HCT116 (cell line): ENCODE results near the gene RHD. TPM values are rescaled to one million over a fixed set of nuclear protein-coding genes. Genes with fewer than 3 reads are reported as not detected.
"Not testable (repeated sequence)": the region's sequence is repeated elsewhere in the genome, so short reads cannot be mapped to it uniquely, and the experiment has no call there.

Experiments used
- ATAC-seq: fragments of 200-7000 bp; cut with Tn5 transposase; 2 replicates; pipeline ENCODE4 v1.9.1; 2020; ENCODE audit warnings: mild to moderate bottlenecking, moderate library complexity
- BruUV-seq: library from RNA; stranded (reverse); fragments of 400-500 nt; replicated peaks from 2 replicates; lab custom pipeline; 2021; lab: Mats Ljungman, UMichigan
- CTCF ChIA-PET: fragments of 300-600 bp; sonication (Branson Sonifier 250); formaldehyde crosslinking; loops from one replicate; lab custom pipeline; 2021; ENCODE audit warnings: antibody characterized with exemption; lab: Charles Lee
- POLR2A ChIA-PET: fragments of 300-600, 350-600 bp; sonication (Branson Sonifier 250); formaldehyde crosslinking; loops from one replicate; lab custom pipeline; 2021; ENCODE audit warnings: antibody characterized with exemption; lab: Charles Lee
- RAD21 ChIA-PET, 2 experiments: fragments of 300-600 bp; sonication (Branson Sonifier 250); formaldehyde crosslinking; loops; one replicate each; lab custom pipeline; 2023; ENCODE audit warnings: low total read pairs in 2 of 2; ENCODE audit not compliant: uncharacterized antibody in 2 of 2, unreplicated experiment in 2 of 2, low non-redundant PET in 1 of 2; lab: Charles Lee
- DNase-seq: peaks from one replicate; pipeline ENCODE4 v3.0.0-alpha.2; 2010; ENCODE audit warnings: low read depth, low spot score
- H2AFZ ChIP-seq: fragments of 200-600 bp; shearing (Covaris generic), sonication (generic); 2 replicates; pipeline ENCODE4 v1.6.1; 2017; ENCODE audit warnings: low read depth, mixed run types, mixed read lengths, antibody characterized with exemption, low read length; ENCODE audit not compliant: poor library complexity, severe bottlenecking
- H3K27ac ChIP-seq: 2 replicates; pipeline ENCODE4 v1.5.1; 2012; ENCODE audit warnings: low read depth, low read length
- H3K27me3 ChIP-seq: fragments of 200-600 bp; sonication (generic); 2 replicates; pipeline ENCODE4 v1.6.1; 2016; ENCODE audit warnings: mixed run types, low read length, mixed read lengths; ENCODE audit not compliant: insufficient read depth
- H3K36me3 ChIP-seq, 2 experiments: fragments of 200-500 bp in 1 of 2; fragments of 200-600 bp in 1 of 2; sonication (Bioruptor generic) in 1 of 2; sonication (generic) in 1 of 2; 2 replicates each; pipeline versions ENCODE4 v1.5.1 to v1.6.1; 2014 to 2016; ENCODE audit warnings: low read length in 2 of 2, inconsistent platforms in 1 of 2, mixed read lengths in 1 of 2, mixed run types in 1 of 2; ENCODE audit not compliant: insufficient read depth in 2 of 2, control insufficient read depth in 1 of 2
- H3K4me1 ChIP-seq, 2 experiments: fragments of 200-600 bp in 1 of 2; sonication (generic) in 1 of 2; 2 replicates each; pipeline versions ENCODE4 v1.5.1 to v1.6.1; 2012 to 2017; ENCODE audit warnings: low read length in 2 of 2, inconsistent platforms in 1 of 2, mild to moderate bottlenecking in 1 of 2, mixed read lengths in 1 of 2, mixed run types in 1 of 2, moderate library complexity in 1 of 2; ENCODE audit not compliant: insufficient read depth in 2 of 2, control insufficient read depth in 1 of 2
- H3K4me2 ChIP-seq: fragments of 200-600 bp; sonication (generic); 2 replicates; pipeline ENCODE4 v1.6.1; 2017; ENCODE audit warnings: mixed run types, low read length, mixed read lengths
- H3K4me3 ChIP-seq, 2 experiments: fragments of 200-600 bp in 1 of 2; sonication (generic) in 1 of 2; replicated peaks in 1 of 2; 2 replicates each; pipeline ENCODE4 v1.5.1; 2011 to 2016; ENCODE audit warnings: low read length in 2 of 2, control low read depth in 1 of 2, low read depth in 1 of 2, mild to moderate bottlenecking in 1 of 2, mixed read lengths in 1 of 2, mixed run types in 1 of 2
- H3K79me2 ChIP-seq: fragments of 200-600 bp; sonication (generic); 2 replicates; pipeline ENCODE4 v1.6.1; 2017; ENCODE audit warnings: mild to moderate bottlenecking, mixed run types, low read length, moderate library complexity, mixed read lengths; ENCODE audit not compliant: insufficient read depth
- H3K9ac ChIP-seq: fragments of 200-600 bp; sonication (generic); 2 replicates; pipeline ENCODE4 v1.6.1; 2016; ENCODE audit warnings: low read length, mixed read lengths
- H3K9me2 ChIP-seq: fragments of 200-600 bp; sonication (generic), shearing (Covaris generic); 2 replicates; pipeline ENCODE4 v1.6.1; 2017; ENCODE audit warnings: mixed run types, mild to moderate bottlenecking, moderate library complexity; ENCODE audit not compliant: insufficient read depth
- H3K9me3 ChIP-seq, 2 experiments: fragments of 200-500 bp in 1 of 2; fragments of 200-600 bp in 1 of 2; sonication (Bioruptor generic) in 1 of 2; sonication (generic) in 1 of 2; 2 replicates each; pipeline ENCODE4 v1.6.1; 2014 to 2017; ENCODE audit warnings: low read length in 2 of 2, mixed read lengths in 2 of 2, inconsistent platforms in 1 of 2, low read depth in 1 of 2, mild to moderate bottlenecking in 1 of 2, mixed run types in 1 of 2, moderate library complexity in 1 of 2; ENCODE audit not compliant: control insufficient read depth in 1 of 2, insufficient read depth in 1 of 2
- H4K20me1 ChIP-seq: fragments of 200-600 bp; sonication (generic), shearing (Covaris generic); 2 replicates; pipeline ENCODE4 v1.6.1; 2017; ENCODE audit warnings: mixed run types, mild to moderate bottlenecking, moderate library complexity; ENCODE audit not compliant: insufficient read depth
- CTCF ChIP-seq, 3 experiments: fragments of 200-600 bp in 1 of 3; sonication (generic) in 1 of 3; IDR thresholded peaks in 2 of 3; conservative IDR thresholded peaks in 1 of 3; 2 replicates each; pipeline ENCODE4 v1.5.1; 2012 to 2017; ENCODE audit warnings: low read depth in 2 of 3, low read length in 2 of 3, antibody characterized with exemption in 1 of 3, borderline replicate concordance in 1 of 3, control low read depth in 1 of 3, mild to moderate bottlenecking in 1 of 3, mixed read lengths in 1 of 3, mixed run types in 1 of 3, moderate library complexity in 1 of 3; ENCODE audit not compliant: insufficient read depth in 1 of 3
- JUND ChIP-seq: IDR thresholded peaks from 2 replicates; pipeline ENCODE4 v1.6.1; 2012
- RAD21 ChIP-seq: IDR thresholded peaks from 2 replicates; pipeline ENCODE4 v1.6.1; 2012; ENCODE audit warnings: low read depth, mild to moderate bottlenecking
- intact Hi-C: fragments of 100-400 bp; cut with micrococcal nuclease; formaldehyde crosslinking; loops from 2 replicates; pipeline ENCODE4 v1.10.0; 2022
- total RNA-seq: library from RNA; stranded (reverse); gene quantifications from one replicate; pipeline ENCODE4 v1.2.1, GENCODE V29; 2021; ENCODE audit not compliant: unreplicated experiment

The RHD gene
- total RNA-seq, 1 experiment from 2014 or later = not detected

GRCh38 chr1:25369241-25369640 is 96.9 kb downstream of the RHD start:
- Histone ChIP-seq H2AFZ (no peak overlapping the region), H3K9me3 (no peaks in the 10 kb centered on the region), H3K79me2 (no peaks in the 10 kb centered on the region), H3K4me3 (no peak overlapping the region), H3K4me2 (no peak overlapping the region), H3K4me1 (no peaks in the 10 kb centered on the region), H3K9ac (no peak overlapping the region), H3K27me3 (no peaks in the 10 kb centered on the region), H3K9me2 (no peaks in the 10 kb centered on the region), H3K27ac (no peak overlapping the region), H4K20me1 (no peaks in the 10 kb centered on the region), H3K36me3 (no peaks in the 10 kb centered on the region)
- ChIA-PET RAD21 (no interaction called here), CTCF (no interaction called here), POLR2A (no interaction called here)
- no peak for DNase-seq
- BruUV-seq = no TSS peak
- intact Hi-C loops = no loop called here
- TF ChIP-seq RAD21 (peak; percentile 37; the same call in 1 of the 2 replicates), JUND (no peak), CTCF (IDR thresholded peaks at IDR 0.05 in 2 of 3, conservative IDR thresholded peaks at IDR 0.05 in 1 of 3; ENCODE audit: borderline replicate concordance in 1 of 3, insufficient read depth in 1 of 3, low read depth in 2 of 3, low read length in 2 of 3) (0 out of 6 replicates have a peak, but pooled peaks of 1 of the 3 experiments have one; percentile 11)
- ATAC-seq = peak; percentile 47; the same call in 1 of the 2 replicates

GRCh38 chr1:25369691-25370271 is 97.5 kb downstream of the RHD start:
- BruUV-seq, H3K27ac ChIP-seq, H3K9me2 ChIP-seq, POLR2A ChIA-PET, H3K4me2 ChIP-seq, H2AFZ ChIP-seq, intact Hi-C loops, H3K9me3 ChIP-seq, H3K9ac ChIP-seq, H3K27me3 ChIP-seq, RAD21 ChIA-PET, H3K79me2 ChIP-seq, H4K20me1 ChIP-seq, H3K36me3 ChIP-seq, CTCF ChIA-PET, ATAC-seq, H3K4me1 ChIP-seq, DNase-seq, H3K4me3 ChIP-seq: not testable (repeated sequence)

GRCh38 chr1:25371757-25372156 is 99.4 kb downstream of the RHD start:
- RAD21 ChIA-PET, POLR2A ChIA-PET, H3K27me3 ChIP-seq, H3K27ac ChIP-seq, H3K4me1 ChIP-seq, CTCF ChIA-PET, H3K4me3 ChIP-seq, intact Hi-C loops, H3K9me3 ChIP-seq, H2AFZ ChIP-seq, H3K4me2 ChIP-seq, H3K79me2 ChIP-seq, DNase-seq, H3K9me2 ChIP-seq, H4K20me1 ChIP-seq, H3K36me3 ChIP-seq, H3K9ac ChIP-seq, ATAC-seq, BruUV-seq: not testable (repeated sequence)

- CTCF ChIA-PET, H3K4me1 ChIP-seq, H4K20me1 ChIP-seq, H3K9me2 ChIP-seq, H3K4me2 ChIP-seq, H3K79me2 ChIP-seq, H3K27ac ChIP-seq, POLR2A ChIA-PET, BruUV-seq, H3K4me3 ChIP-seq, H2AFZ ChIP-seq, DNase-seq, H3K27me3 ChIP-seq, H3K9me3 ChIP-seq, intact Hi-C loops, H3K36me3 ChIP-seq, RAD21 ChIA-PET, ATAC-seq, H3K9ac ChIP-seq: not testable (repeated sequence)
Observed at GRCh38 chr1:25378367-25378766, 106.1 kb downstream of the RHD start.
